Natural killer cell (primary cell): ENCODE data around the gene GNL3. TPM values are rescaled to one million over a fixed set of nuclear protein-coding genes. Genes with fewer than 3 reads are reported as not detected.

Experiments
- ATAC-seq, 3 donors: fragments of 150-1000 bp in 2 of 3; fragments of 200-7000 bp in 1 of 3; cut with Tn5 transposase; 1 replicate in 1 of 3; 2 replicates in 2 of 3; pipeline ENCODE4 v1.10.0; 2021; ENCODE audit warnings: mild to moderate bottlenecking in 2 of 3, moderate library complexity in 2 of 3
- DNase-seq, 2 donors: peaks; one replicate each; pipeline versions ENCODE4 v3.0.0 to v3.0.0-alpha.2; 2013 to 2021; ENCODE audit warnings: mixed read lengths in 1 of 2
- H3K27ac ChIP-seq: one replicate; pipeline ENCODE4 v1.5.1; 2013; ENCODE audit warnings: mild to moderate bottlenecking, low read length
- H3K27me3 ChIP-seq: one replicate; pipeline ENCODE4 v1.6.1; 2013; ENCODE audit warnings: low read length; ENCODE audit not compliant: control insufficient read depth, insufficient read depth
- H3K36me3 ChIP-seq: one replicate; pipeline ENCODE4 v1.6.1; 2013; ENCODE audit warnings: low read length; ENCODE audit not compliant: control insufficient read depth, insufficient read depth
- H3K4me1 ChIP-seq: one replicate; pipeline ENCODE4 v1.6.1; 2013; ENCODE audit warnings: low read length; ENCODE audit not compliant: control insufficient read depth, insufficient read depth
- H3K4me3 ChIP-seq: one replicate; pipeline ENCODE4 v1.5.1; 2013; ENCODE audit warnings: low read length
- H3K9me3 ChIP-seq: one replicate; pipeline ENCODE4 v1.6.1; 2013; ENCODE audit warnings: low read length; ENCODE audit not compliant: control insufficient read depth, insufficient read depth
- H3K27ac Mint-ChIP-seq, 2 donors: one replicate each; pipeline ENCODE4 v1.8.0; 2022; ENCODE audit warnings: mild to moderate bottlenecking in 2 of 2, mixed read lengths in 2 of 2, moderate library complexity in 1 of 2
- H3K27me3 Mint-ChIP-seq, 2 donors: one replicate each; pipeline ENCODE4 v1.8.0; 2022; ENCODE audit warnings: low read depth in 2 of 2, mixed read lengths in 2 of 2
- H3K36me3 Mint-ChIP-seq: one replicate; pipeline ENCODE4 v1.8.0; 2022; ENCODE audit warnings: mixed read lengths
- H3K4me1 Mint-ChIP-seq, 2 donors: one replicate each; pipeline ENCODE4 v1.8.0; 2022; ENCODE audit warnings: mixed read lengths in 2 of 2
- H3K4me3 Mint-ChIP-seq: one replicate; pipeline ENCODE4 v1.8.0; 2022; ENCODE audit warnings: mild to moderate bottlenecking, moderate library complexity, mixed read lengths
- H3K9me3 Mint-ChIP-seq, 2 donors: one replicate each; pipeline ENCODE4 v1.8.0; 2022; ENCODE audit warnings: mixed read lengths in 2 of 2
- WGBS: methylation state at CpG from one replicate; pipeline ENCODE4 v1.1.7; 2013; ENCODE audit warnings: missing lambda C conversion rate; ENCODE audit not compliant: insufficient coverage; 5-methylcytosine and 5-hydroxymethylcytosine counted together
- intact Hi-C: fragments of 100-400 bp; cut with micrococcal nuclease; formaldehyde crosslinking; loops from one replicate; pipeline ENCODE4 v1.14.2; 2022
- total RNA-seq, 4 donors: library from RNA; stranded (reverse); fragments of 120-200 nt in 1 of 4; gene quantifications; one replicate each; pipeline versions ENCODE4 v1.2.3 to v1.2.4, GENCODE V29; 2013 to 2022
- TF ChIP-seq, protein P1 (sequence below): fragments of 200-600 bp; IDR thresholded peaks from one replicate; pipeline ENCODE4 v1.8.0; 2022; ENCODE audit warnings: antibody characterized with exemption

The GNL3 gene
- total RNA-seq, 3 donors from 2014 or later (not counting 1 experiment from before 2014, with no cell fraction given): 70.7 to 81.1 (median 70.9) TPM

- Mint-ChIP-seq H3K9me3 (peaks cover 0 to 3% of the 10 kb centered on the region in 2 donors), H3K27ac (no peak overlapping the region)
These were observed 45.8 kb downstream of the GNL3 start for GRCh38 chr3:52731590-52731989.

GRCh38 chr3:52733256-52733891, 47.5 kb downstream of the GNL3 start:
- intact Hi-C loops: no loop called here
- WGBS: 88% methylated on average over 7 of the region's 10 CpGs

More at GRCh38 chr3:52731590-52731989, 45.8 kb downstream of the GNL3 start:
- Histone ChIP-seq H3K27me3 (no peaks in the 10 kb centered on the region), H3K27ac (no peak overlapping the region), H3K36me3 (peaks cover 32% of the 10 kb centered on the region), H3K4me3 (no peak overlapping the region), H3K4me1 (no peaks in the 10 kb centered on the region), H3K9me3 (peaks cover 12% of the 10 kb centered on the region)
- Mint-ChIP-seq H3K4me1 (no peaks in the 10 kb centered on the region), H3K36me3 (peaks cover 36% of the 10 kb centered on the region), H3K4me3 (no peak overlapping the region), H3K27me3 (no peaks in the 10 kb centered on the region)
- no peak for ATAC-seq
- intact Hi-C loops: no loop called here
- DNase-seq: no peak
- 90% methylated on average over 14 of the region's 14 CpGs for WGBS
- TF ChIP-seq, protein P1, sequence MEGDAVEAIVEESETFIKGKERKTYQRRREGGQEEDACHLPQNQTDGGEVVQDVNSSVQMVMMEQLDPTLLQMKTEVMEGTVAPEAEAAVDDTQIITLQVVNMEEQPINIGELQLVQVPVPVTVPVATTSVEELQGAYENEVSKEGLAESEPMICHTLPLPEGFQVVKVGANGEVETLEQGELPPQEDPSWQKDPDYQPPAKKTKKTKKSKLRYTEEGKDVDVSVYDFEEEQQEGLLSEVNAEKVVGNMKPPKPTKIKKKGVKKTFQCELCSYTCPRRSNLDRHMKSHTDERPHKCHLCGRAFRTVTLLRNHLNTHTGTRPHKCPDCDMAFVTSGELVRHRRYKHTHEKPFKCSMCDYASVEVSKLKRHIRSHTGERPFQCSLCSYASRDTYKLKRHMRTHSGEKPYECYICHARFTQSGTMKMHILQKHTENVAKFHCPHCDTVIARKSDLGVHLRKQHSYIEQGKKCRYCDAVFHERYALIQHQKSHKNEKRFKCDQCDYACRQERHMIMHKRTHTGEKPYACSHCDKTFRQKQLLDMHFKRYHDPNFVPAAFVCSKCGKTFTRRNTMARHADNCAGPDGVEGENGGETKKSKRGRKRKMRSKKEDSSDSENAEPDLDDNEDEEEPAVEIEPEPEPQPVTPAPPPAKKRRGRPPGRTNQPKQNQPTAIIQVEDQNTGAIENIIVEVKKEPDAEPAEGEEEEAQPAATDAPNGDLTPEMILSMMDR: no peak

DNA sequence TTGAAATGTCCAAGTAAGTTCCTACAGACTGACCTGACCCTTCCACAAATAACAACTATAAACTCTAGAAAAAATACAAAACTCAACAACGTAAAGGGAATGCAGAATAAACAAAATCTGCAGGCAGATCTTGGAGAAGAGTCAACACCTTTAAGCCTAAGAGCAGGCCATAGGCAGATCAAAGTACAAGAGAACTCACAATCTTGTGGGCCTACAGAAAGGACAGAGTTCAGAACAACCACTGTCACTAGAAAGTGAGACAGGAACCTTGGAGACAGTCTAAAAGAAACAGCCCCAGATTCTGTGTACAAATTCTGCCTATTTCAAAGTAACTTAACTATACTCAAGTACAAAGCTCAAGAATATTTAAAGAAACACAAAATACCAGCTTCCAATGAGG, 53.9 kb downstream of the GNL3 start:
- no peaks in the 10 kb centered on the region for H3K4me1 ChIP-seq

More at GRCh38 chr3:52733256-52733891, 47.5 kb downstream of the GNL3 start:
- Mint-ChIP-seq H3K4me1 (no peaks in the 10 kb centered on the region), H3K27ac (no peak overlapping the region), H3K4me3 (no peak overlapping the region), H3K36me3 (peaks cover 36% of the 10 kb centered on the region), H3K9me3 (peaks cover 0 to 3% of the 10 kb centered on the region in 2 donors), H3K27me3 (no peaks in the 10 kb centered on the region)
- Histone ChIP-seq H3K9me3 (peaks cover 8% of the 10 kb centered on the region), H3K36me3 (peaks cover 36% of the 10 kb centered on the region), H3K27ac (no peak overlapping the region), H3K27me3 (no peaks in the 10 kb centered on the region), H3K4me3 (no peak overlapping the region), H3K4me1 (no peaks in the 10 kb centered on the region)
- no peak for DNase-seq
- ATAC-seq: no peak
- TF ChIP-seq, protein P1: no peak

More for the DNA sequence above, 53.9 kb downstream of the GNL3 start:
- Mint-ChIP-seq H3K36me3 (peaks cover 27% of the 10 kb centered on the region), H3K27ac (no peak overlapping the region), H3K4me1 (no peaks in the 10 kb centered on the region), H3K27me3 (no peaks in the 10 kb centered on the region), H3K9me3 (no peaks in the 10 kb centered on the region), H3K4me3 (no peak overlapping the region)
- intact Hi-C loops: no loop called here
- no peak for ATAC-seq
- Histone ChIP-seq H3K4me3 (no peak overlapping the region), H3K9me3 (no peaks in the 10 kb centered on the region), H3K36me3 (peaks cover 50% of the 10 kb centered on the region), H3K27ac (no peak overlapping the region), H3K27me3 (no peaks in the 10 kb centered on the region)
- DNase-seq: no peak
- 89% methylated on average over 1 of the region's 1 CpG for WGBS
- TF ChIP-seq, protein P1: no peak
